SH-SY5Y (cell line): ENCODE measurements around the gene PODNL1.

ENCODE experiments used
- GATA2 ChIP-seq: IDR thresholded peaks from 2 replicates; pipeline ENCODE4 v1.6.1; 2011; ENCODE audit warnings: mild to moderate bottlenecking, low read depth, low read length
- GATA3 ChIP-seq: IDR thresholded peaks from 2 replicates; pipeline ENCODE4 v1.6.1; 2011; ENCODE audit warnings: low read depth, mild to moderate bottlenecking, low read length, moderate library complexity

DNA sequence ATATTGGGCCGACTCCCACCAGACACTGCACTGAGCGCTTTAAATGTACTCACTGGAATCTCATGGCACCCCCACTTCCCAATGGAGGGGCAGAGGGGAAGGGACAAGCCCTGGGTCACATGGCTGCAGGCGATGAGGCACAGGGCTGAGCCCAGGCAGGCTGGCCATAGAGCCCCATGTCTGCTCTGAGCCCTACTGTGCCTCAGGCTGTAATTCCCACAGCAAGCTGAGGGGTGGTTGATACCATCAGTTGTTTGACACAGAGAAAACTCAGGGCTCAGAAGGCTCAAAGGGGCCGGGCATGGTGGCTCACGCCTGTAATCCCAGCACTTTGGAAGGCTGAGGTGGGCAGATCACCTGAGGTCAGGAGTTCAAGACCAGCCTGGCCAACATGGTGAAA lies 42.8 kb upstream of the PODNL1 start:
- TF ChIP-seq GATA2 (no peak), GATA3 (no peak)
